AG09309 (cell line): ENCODE results near the gene RAPGEF1.

Source experiments
- DNase-seq: peaks from one replicate; pipeline ENCODE4 v3.0.0-alpha.2; 2010; ENCODE audit warnings: low read depth
- H3K4me3 ChIP-seq: 2 replicates; pipeline ENCODE4 v1.5.1; 2011; ENCODE audit warnings: mild to moderate bottlenecking, low read depth, low read length, moderate library complexity; ENCODE audit not compliant: control insufficient read depth
- CTCF ChIP-seq: IDR thresholded peaks from 2 replicates; pipeline ENCODE4 v1.5.1; 2011; ENCODE audit warnings: mild to moderate bottlenecking, low read depth, low read length, inconsistent platforms; ENCODE audit not compliant: insufficient read depth, control insufficient read depth; ENCODE audit errors: missing control alignments

Gene RAPGEF1

GRCh38 chr9:131743501-131743900, 3.6 kb upstream of the RAPGEF1 start:
- no peak for TF ChIP-seq CTCF
- no peak overlapping the region for H3K4me3 ChIP-seq
- no peak for DNase-seq

DNA sequence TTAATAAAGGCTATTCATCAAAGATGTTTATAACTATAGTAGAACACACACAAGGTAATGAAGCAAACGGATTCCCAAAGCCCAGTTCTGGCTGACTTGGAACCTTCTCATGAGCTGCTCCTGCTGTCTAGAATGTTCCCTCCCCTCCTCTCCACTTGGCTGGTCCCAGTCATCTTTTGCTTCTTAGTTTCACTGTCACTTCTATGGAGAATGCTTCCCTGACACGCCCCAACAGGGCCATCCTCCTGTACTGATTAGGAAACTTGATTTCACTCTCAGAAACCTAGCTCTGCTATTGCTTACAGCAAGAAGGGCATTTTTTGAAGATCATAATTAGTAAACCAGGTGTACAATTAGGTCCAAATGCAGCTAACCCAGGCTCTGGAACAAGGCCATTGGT, 3.2 kb upstream of the RAPGEF1 start:
- no peak overlapping the region for H3K4me3 ChIP-seq
- DNase-seq, result no peak
- no peak for TF ChIP-seq CTCF

- no peak for DNase-seq
- TF ChIP-seq CTCF, result no peak
- H3K4me3 ChIP-seq, result no peak overlapping the region
Observed at GRCh38 chr9:131740898-131741297, 1.0 kb upstream of the RAPGEF1 start.

DNA sequence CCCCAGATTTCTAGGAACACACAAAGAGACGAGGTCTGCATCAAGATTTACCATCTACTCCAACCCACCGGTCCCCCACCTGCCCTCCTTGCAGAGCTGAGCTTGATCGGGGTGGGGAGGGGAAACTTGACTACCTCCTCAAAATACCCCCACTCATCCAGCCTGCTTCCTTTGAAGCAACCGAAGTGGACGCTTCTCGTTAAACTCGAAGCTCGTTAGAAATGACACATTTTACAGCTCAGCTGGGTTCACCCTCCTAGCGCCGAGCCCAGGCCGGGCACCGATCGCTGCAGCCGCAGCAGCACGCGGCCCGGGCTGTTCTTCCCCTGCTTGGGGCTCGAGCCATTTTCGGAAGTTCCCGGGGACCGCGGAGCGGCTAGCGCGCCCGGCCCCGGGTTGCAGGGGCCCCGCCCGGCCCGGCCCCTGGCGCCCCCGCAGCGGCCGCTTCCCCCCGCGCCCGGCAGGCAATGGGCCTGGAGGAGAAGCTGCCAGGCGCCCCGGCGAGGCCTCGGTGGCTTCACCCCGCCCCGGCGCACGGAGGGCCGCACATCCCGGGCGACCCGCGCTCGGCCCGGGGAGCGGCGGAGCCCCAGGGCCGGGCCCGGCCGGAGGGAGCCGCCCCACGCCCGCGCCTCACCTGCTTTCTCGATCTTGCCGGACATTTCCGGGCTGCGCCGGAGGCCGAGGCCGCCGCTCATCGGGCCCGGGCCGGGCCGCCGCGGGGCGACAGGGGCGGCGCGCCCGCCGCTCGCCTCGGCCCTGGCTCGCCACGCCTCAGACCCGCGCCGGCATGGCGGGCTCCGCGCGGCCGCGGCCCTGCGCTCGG, 530 bp downstream of the RAPGEF1 start:
- peak overlapping the region; percentile 66 for H3K4me3 ChIP-seq
- DNase-seq, result no peak
- TF ChIP-seq CTCF, result no peak

DNA sequence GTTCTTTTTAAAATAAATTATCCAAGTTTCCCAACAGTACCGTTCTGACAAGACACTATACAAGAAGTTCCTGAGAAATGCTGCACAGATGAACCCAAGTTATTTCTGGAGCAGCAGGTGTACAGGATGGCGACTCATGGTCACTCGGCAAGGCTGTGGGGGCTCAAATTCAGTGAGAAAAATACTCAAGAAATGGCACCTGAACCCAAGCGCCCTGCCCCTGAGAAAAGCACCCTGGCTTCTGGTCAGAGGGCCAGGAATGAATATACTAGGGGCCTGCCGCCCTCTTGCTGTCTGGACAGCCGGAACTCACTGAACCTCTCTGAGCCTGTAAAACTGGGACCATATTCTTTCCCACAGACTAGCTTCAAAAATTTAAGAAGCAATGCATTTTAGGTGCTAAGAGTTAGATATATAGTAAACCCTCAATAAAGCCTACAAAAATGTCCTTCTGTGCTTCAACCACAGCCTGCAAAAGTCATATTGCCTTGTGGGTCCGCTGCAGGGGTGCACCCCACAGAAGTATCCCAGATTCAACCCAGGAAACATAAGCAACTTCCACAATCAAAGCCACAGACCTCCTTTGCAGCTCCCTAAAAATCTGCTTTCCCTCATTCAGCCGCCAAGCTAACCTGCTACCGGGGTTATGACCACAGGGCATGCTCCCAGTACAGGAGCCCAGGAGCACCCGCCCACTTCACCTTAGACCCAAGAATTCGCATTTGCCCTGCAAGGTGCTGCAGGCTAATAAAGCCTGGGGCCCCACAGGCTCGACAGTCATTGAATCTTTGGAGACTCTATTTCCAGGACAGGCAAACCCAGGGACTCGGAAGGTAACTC, 1.4 kb downstream of the RAPGEF1 start:
- peak overlapping the region; percentile 66 for H3K4me3 ChIP-seq
- TF ChIP-seq CTCF, result no peak
- no peak for DNase-seq

- TF ChIP-seq CTCF, result no peak
- no peak for DNase-seq
- no peak overlapping the region for H3K4me3 ChIP-seq
Observed at GRCh38 chr9:131737426-131737825, 2.5 kb downstream of the RAPGEF1 start.
